Measurements from ENCODE around the gene METTL4. TPM values are rescaled to one million over a fixed set of nuclear protein-coding genes. Genes with fewer than 3 reads are reported as not detected.
A peak's percentile ranks its signal among the peaks of the same experiment; 100 is the strongest.

METTL4 gene
- total and polyA plus RNA-seq, 12 donors: 3.9 to 9.9 (median 5.4) TPM

DNA sequence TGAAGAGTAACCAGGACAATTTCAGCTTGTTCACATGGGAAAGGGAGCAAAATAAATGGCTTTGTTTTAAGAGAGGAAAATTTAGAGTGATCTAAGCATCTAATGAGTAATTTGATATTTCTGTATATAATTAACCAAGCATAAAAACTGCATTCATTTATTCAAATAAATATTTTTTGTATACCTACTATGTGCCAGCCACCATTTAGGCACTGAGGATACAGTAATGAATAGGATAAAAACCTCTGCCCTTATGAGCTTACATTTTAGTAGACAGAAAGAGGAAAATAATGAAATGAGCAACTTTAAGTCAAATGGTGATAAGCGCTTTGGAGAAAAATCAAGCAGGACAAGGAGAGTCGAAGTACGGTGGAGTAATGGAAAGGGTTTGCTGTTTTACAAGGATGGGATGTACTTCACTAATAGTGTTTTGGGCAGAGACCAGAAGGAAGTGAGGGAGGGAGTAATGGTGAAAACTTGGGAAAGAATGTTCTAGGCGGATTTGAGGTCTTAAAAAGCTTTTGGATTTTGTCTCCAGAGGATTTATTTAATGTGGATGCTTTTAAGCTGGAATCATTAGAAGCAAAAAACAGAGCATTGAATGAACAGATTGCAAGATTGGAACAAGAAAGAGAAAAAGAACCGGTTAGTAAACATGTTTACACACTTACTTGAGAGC, 17.5 kb upstream of the METTL4 start:
- intact Hi-C loops (cut with DNase I): no loop called here
- no peaks in the 10 kb centered on the region for H3K27me3 ChIP-seq
- no peaks in the 10 kb centered on the region for H3K9me3 ChIP-seq
- H3K27ac ChIP-seq: peak overlapping the region in 5 of 10 donors; percentile 7 to 49 (median 47)
- peaks cover 0 to 7% (median 0%) of the 10 kb centered on the region in 9 donors for H3K4me1 ChIP-seq
- TF ChIP-seq, protein P1, sequence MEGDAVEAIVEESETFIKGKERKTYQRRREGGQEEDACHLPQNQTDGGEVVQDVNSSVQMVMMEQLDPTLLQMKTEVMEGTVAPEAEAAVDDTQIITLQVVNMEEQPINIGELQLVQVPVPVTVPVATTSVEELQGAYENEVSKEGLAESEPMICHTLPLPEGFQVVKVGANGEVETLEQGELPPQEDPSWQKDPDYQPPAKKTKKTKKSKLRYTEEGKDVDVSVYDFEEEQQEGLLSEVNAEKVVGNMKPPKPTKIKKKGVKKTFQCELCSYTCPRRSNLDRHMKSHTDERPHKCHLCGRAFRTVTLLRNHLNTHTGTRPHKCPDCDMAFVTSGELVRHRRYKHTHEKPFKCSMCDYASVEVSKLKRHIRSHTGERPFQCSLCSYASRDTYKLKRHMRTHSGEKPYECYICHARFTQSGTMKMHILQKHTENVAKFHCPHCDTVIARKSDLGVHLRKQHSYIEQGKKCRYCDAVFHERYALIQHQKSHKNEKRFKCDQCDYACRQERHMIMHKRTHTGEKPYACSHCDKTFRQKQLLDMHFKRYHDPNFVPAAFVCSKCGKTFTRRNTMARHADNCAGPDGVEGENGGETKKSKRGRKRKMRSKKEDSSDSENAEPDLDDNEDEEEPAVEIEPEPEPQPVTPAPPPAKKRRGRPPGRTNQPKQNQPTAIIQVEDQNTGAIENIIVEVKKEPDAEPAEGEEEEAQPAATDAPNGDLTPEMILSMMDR (IDR thresholded peaks at IDR 0.05): no peak
- H3K4me3 ChIP-seq: peak overlapping the region in 5 of 10 donors; percentile 14 to 37 (median 24)
- DNase-seq (no peak), ATAC-seq (peak in 2 of 8 donors; percentile 29 to 46)
- peaks cover 0 to 27% (median 0%) of the 10 kb centered on the region in 9 donors for H3K36me3 ChIP-seq
- 73 to 80% methylated on average over 5 of the region's 5 CpGs for WGBS, 2 donors

DNA sequence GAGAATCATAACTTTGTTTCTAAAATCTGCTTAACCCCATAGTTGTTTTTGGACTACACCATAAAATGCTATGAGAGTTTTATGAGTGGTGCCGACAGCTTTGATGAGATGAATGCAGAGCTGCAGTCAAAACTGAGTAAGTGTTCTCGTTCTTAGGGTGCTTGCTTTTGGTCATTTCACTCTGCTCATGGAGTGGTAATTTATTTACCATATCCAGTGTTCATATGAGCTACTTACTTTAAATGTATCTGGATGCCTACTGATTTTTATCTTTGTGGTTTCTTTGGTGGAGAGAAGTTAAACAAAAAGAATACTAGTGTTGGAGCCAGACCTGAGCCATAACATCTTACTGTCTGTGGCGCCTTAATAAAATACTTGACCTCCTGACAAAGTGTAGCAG, 16.5 kb upstream of the METTL4 start:
- ATAC-seq: no peak
- Histone ChIP-seq H3K4me1 (peaks cover 0 to 7% (median 0%) of the 10 kb centered on the region in 9 donors), H3K4me3 (no peak overlapping the region), H3K27me3 (no peaks in the 10 kb centered on the region), H3K36me3 (peaks cover 0 to 22% (median 0%) of the 10 kb centered on the region in 9 donors), H3K9me3 (no peaks in the 10 kb centered on the region), H3K27ac (no peak overlapping the region)
- no peak for DNase-seq
- TF ChIP-seq, protein P1 (IDR thresholded peaks at IDR 0.05): no peak
- intact Hi-C loops (cut with DNase I): no loop called here
- 79 to 91% methylated on average over 3 of the region's 3 CpGs for WGBS, 2 donors

DNA sequence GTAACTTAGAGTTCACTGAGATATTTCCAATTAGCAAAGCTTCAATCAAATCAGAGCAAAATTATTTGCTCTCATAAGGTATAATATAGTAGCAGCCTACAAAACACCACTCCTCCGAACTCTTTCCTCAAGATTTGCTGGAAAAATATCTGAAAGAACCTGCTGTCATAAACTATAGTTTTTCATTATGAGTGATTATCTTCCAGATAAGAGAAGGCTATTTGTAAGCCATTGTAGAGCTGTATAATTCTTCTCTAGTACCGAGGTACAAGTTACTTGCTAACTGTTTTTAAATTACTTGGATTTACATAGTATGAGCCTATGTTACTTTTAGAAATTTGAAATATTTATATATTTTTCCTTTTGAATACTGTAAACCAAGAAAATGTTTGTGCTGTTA, 2.1 kb upstream of the METTL4 start:
- H3K9me3 ChIP-seq: no peaks in the 10 kb centered on the region
- WGBS, 2 donors: 49 to 50% methylated on average over 2 of the region's 2 CpGs
- H3K4me3 ChIP-seq: peak overlapping the region in 1 of 10 donors; percentile 78
- DNase-seq (no peak), ATAC-seq (no peak)
- peak overlapping the region in 1 of 10 donors; percentile 99 for H3K27ac ChIP-seq
- intact Hi-C loops (cut with DNase I): loop anchor here in 6 of 10 donors (5.0 to 10.0 kb wide), 4 partner anchors 64 to 84 kb away; partner anchors contain the start of gene SMCHD1 (in 4 of the 6)
- TF ChIP-seq, protein P1 (IDR thresholded peaks at IDR 0.05): no peak
- peaks cover 0 to 46% (median 18%) of the 10 kb centered on the region in 9 donors for H3K4me1 ChIP-seq
- H3K27me3 ChIP-seq: no peaks in the 10 kb centered on the region
- peaks cover 0 to 5% (median 0%) of the 10 kb centered on the region in 9 donors for H3K36me3 ChIP-seq

DNA sequence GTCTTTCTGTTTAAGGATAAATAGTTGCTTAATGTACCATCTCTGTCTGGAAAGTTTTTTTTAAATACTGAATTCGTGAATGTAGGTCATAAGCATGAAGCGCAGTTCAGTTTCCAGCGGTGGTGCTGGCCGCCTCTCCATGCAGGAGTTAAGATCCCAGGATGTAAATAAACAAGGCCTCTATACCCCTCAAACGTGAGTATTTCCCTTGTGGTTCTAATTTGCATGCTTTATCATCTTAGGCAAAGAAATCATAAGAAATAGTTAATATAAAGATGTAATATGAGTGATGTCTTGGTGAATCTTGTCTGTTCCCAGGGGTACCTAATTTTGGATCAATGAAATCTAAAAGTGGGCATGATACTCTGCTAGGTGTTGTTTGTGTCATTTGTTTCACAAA, 1.6 kb upstream of the METTL4 start:
- H3K4me1 ChIP-seq: peaks cover 0 to 46% (median 18%) of the 10 kb centered on the region in 9 donors
- no peaks in the 10 kb centered on the region for H3K9me3 ChIP-seq
- TF ChIP-seq, protein P1 (IDR thresholded peaks at IDR 0.05): no peak
- ATAC-seq (no peak), DNase-seq (no peak)
- H3K27me3 ChIP-seq: no peaks in the 10 kb centered on the region
- intact Hi-C loops (cut with DNase I): loop anchor here in 6 of 10 donors (5.0 to 10.0 kb wide), 4 partner anchors 64 to 84 kb away; partner anchors contain the start of gene SMCHD1 (in 4 of the 6)
- H3K4me3 ChIP-seq: peak overlapping the region in 1 of 10 donors; percentile 78
- 28 to 30% methylated on average over 5 of the region's 5 CpGs for WGBS, 2 donors
- H3K36me3 ChIP-seq: peaks cover 0 to 5% (median 0%) of the 10 kb centered on the region in 9 donors
- peak overlapping the region in 1 of 10 donors; percentile 99 for H3K27ac ChIP-seq

Measured in heart right ventricle (tissue), 16 donors.